ENCODE results near the gene OPA1. TPM values are rescaled to one million over a fixed set of nuclear protein-coding genes. Genes with fewer than 3 reads are reported as not detected.

The OPA1 gene
- total and polyA plus RNA-seq, 2 of the 13 experiments (the other 11 are each of a cell fraction or from before 2014, with no cell fraction given): 26.7 to 78.5 TPM

- TF ChIP-seq CEBPZ (IDR thresholded peaks at IDR 0.05; ENCODE audit: low read length): no peak
- no peak for TF ChIP-seq ZNF572 (CRISPR knock-in tag; IDR thresholded peaks at IDR 0.05)
- peak; percentile 90 for TF ChIP-seq HNF4A (CRISPR knock-in tag; IDR thresholded peaks at IDR 0.05)
- no peak for TF ChIP-seq SYNCRIP (IDR thresholded peaks at IDR 0.05; ENCODE audit: insufficient read depth, low read depth, low read length)
- TF ChIP-seq ZEB1 (IDR thresholded peaks at IDR 0.05; ENCODE audit: insufficient replicate concordance, low read depth): no peak
- no peak for TF ChIP-seq TEAD2 (CRISPR knock-in tag; IDR thresholded peaks at IDR 0.05)
- TF ChIP-seq HOXA3 (CRISPR knock-in tag; IDR thresholded peaks at IDR 0.05): peak; percentile 95
- no peak for TF ChIP-seq CENPX (CRISPR knock-in tag; IDR thresholded peaks at IDR 0.05)
- peak; percentile 69; the same call in 1 of the 2 replicates for TF ChIP-seq ZNF780A (CRISPR knock-in tag; IDR thresholded peaks at IDR 0.05)
- TF ChIP-seq ZNF207 (IDR thresholded peaks at IDR 0.05; ENCODE audit: borderline replicate concordance): no peak
- peak; percentile 98 for TF ChIP-seq FOXK1 (CRISPR knock-in tag; IDR thresholded peaks at IDR 0.05; ENCODE audit: borderline replicate concordance, low read depth)
- TF ChIP-seq ZNF124 (CRISPR knock-in tag; IDR thresholded peaks at IDR 0.05): no peak
- no peak for TF ChIP-seq GLI4 (CRISPR knock-in tag; IDR thresholded peaks at IDR 0.05; ENCODE audit: borderline replicate concordance)
- TF ChIP-seq ZNF629 (CRISPR knock-in tag; conservative IDR thresholded peaks at IDR 0.05): peak; percentile 54
- TF ChIP-seq MIER3 (CRISPR knock-in tag; IDR thresholded peaks at IDR 0.05; ENCODE audit: borderline replicate concordance): peak; percentile 98; the same call in 1 of the 2 replicates
- TF ChIP-seq ZZZ3 (CRISPR knock-in tag; IDR thresholded peaks at IDR 0.05; ENCODE audit: borderline replicate concordance): no peak
- TF ChIP-seq XBP1 (CRISPR knock-in tag; IDR thresholded peaks at IDR 0.05): peak; percentile 85; the same call in 1 of the 2 replicates
- TF ChIP-seq ZFX (CRISPR knock-in tag; IDR thresholded peaks at IDR 0.05; ENCODE audit: low read depth): peak; percentile 80
- TF ChIP-seq JUN (CRISPR knock-in tag; IDR thresholded peaks at IDR 0.05): peak; percentile 91; the same call in 1 of the 2 replicates
- TF ChIP-seq ZNF382 (CRISPR knock-in tag; IDR thresholded peaks at IDR 0.05; ENCODE audit: borderline replicate concordance): no peak
- peak; percentile 91 for TF ChIP-seq YEATS4 (CRISPR knock-in tag; IDR thresholded peaks at IDR 0.05; ENCODE audit: borderline replicate concordance)
- TF ChIP-seq ELF3 (CRISPR knock-in tag; IDR thresholded peaks at IDR 0.05): peak; percentile 95
- peak; percentile 86; the same call in 1 of the 2 replicates for TF ChIP-seq FOXC1 (CRISPR knock-in tag; IDR thresholded peaks at IDR 0.05; ENCODE audit: borderline replicate concordance)
- TF ChIP-seq KLF11 (CRISPR knock-in tag; IDR thresholded peaks at IDR 0.05): 0 out of 2 replicates have a peak, but pooled peaks have one; percentile 72
- TF ChIP-seq ELK4 (CRISPR knock-in tag; IDR thresholded peaks at IDR 0.05; ENCODE audit: borderline replicate concordance): no peak
- peak; percentile 75; the same call in 1 of the 2 replicates for TF ChIP-seq SMAD1 (CRISPR knock-in tag; IDR thresholded peaks at IDR 0.05; ENCODE audit: borderline replicate concordance, low read depth)
- TF ChIP-seq ZNF296 (CRISPR knock-in tag; conservative IDR thresholded peaks at IDR 0.05): peak; percentile 98
- TF ChIP-seq ZNF782 (CRISPR knock-in tag; IDR thresholded peaks at IDR 0.05; ENCODE audit: borderline replicate concordance): peak; percentile 67; the same call in 1 of the 2 replicates
These were observed 119.1 kb downstream of the OPA1 start (continued) for GRCh38 chr3:193711964-193712598.
